Stimulated activated CD4-positive, alpha-beta T cell treated with anti-CD3 and anti-CD28 coated beads, Interleukin-2, amount 100 ng/mL, for 48 hours (primary cell): Measurements from ENCODE around the gene RSL1D1.
"Not testable (repeated sequence)": the region's sequence is repeated elsewhere in the genome, so short reads cannot be mapped to it uniquely, and the experiment has no call there.

Experiments used
- DNase-seq, 2 donors: peaks; one replicate each; pipeline ENCODE4 v3.0.0-alpha.2; 2020

The RSL1D1 gene

GRCh38 chr16:11796227-11797165 lies 54.8 kb downstream of the RSL1D1 start:
- no peak for DNase-seq

- DNase-seq = no peak
Observed at GRCh38 chr16:11795887-11796226, 55.5 kb downstream of the RSL1D1 start.

GRCh38 chr16:11794996-11795886 lies 56.1 kb downstream of the RSL1D1 start:
- no peak for DNase-seq

GRCh38 chr16:11794447-11794846 lies 56.9 kb downstream of the RSL1D1 start:
- DNase-seq = no peak

- no peak for DNase-seq
Observed at GRCh38 chr16:11793840-11794239, 57.5 kb downstream of the RSL1D1 start.

GRCh38 chr16:11792410-11793241 lies 58.7 kb downstream of the RSL1D1 start:
- DNase-seq = no peak

- DNase-seq = no peak
Observed at GRCh38 chr16:11791144-11791828, 60.1 kb downstream of the RSL1D1 start.

GRCh38 chr16:11788914-11789313 lies 62.4 kb downstream of the RSL1D1 start:
- no peak for DNase-seq

- DNase-seq = not testable (repeated sequence)
Observed at GRCh38 chr16:11784980-11785599, 66.3 kb downstream of the RSL1D1 start.

- DNase-seq = not testable (repeated sequence)
Observed at GRCh38 chr16:11784381-11784780, 67.0 kb downstream of the RSL1D1 start.

- no peak for DNase-seq
Observed at GRCh38 chr16:11784038-11784369, 67.3 kb downstream of the RSL1D1 start.
